Smooth muscle cell (in vitro differentiated cells): ENCODE results near the gene POMT2. TPM values are rescaled to one million over a fixed set of nuclear protein-coding genes. Genes with fewer than 3 reads are reported as not detected.

Experiments used
- microRNA counts: library from miRNA; unstranded; fragments of <30 nt; microRNA quantifications from one replicate; lab custom pipeline; 2016
- microRNA-seq: library from miRNA; unstranded; fragments of <30 nt; microRNA quantifications from one replicate; pipeline ENCODE4, GENCODE V29; 2016; ENCODE audit warnings: borderline number of aligned reads
- polyA plus RNA-seq: library from polyadenylated mRNA; unstranded; fragments of >200 nt; fragmentation: Nextera tagmentation; extraction: Ambion mirVana; gene quantifications from 2 replicates; pipeline ENCODE4 v1.2.1, GENCODE V29; 2016
- small RNA-seq: library from RNA; depleted of rRNA; stranded (forward); fragments of <200 nt; gene quantifications from one replicate; pipeline ENCODE3, GENCODE V24; 2014
- total RNA-seq: library from RNA; depleted of rRNA; stranded (reverse); fragments of >200 nt; gene quantifications from 2 replicates; pipeline ENCODE4 v1.2.3, GENCODE V29; 2014

Gene POMT2
- total and polyA plus RNA-seq, 2 experiments from 2014 or later: 15.9 to 39.8 TPM

MicroRNA genes within 50 kb of the gene (microRNA counts, 767-probe panel; counts per million panel counts)
- microRNA hsa-miR-1260a (lab: Ali Mortazavi, UCI): 8,174 counts per million, percentile 57 among the panel's probes with 10 or more counts

Small RNA genes within 50 kb of the gene (microRNA-seq; reads per million reads assigned to microRNA genes)
- gene MIR1260A: not detected

Small RNA genes within 50 kb of the gene (small RNA-seq; reads per million reads assigned to genes)
- not detected for gene MIR1260A

Other genes with a start within 250 kb of the POMT2 start
- 14.3 and 15.1 TPM in 2 replicates for gene CIPC, start 222.6 kb downstream of the POMT2 start, total RNA-seq
- gene CIPC, start 222.6 kb downstream of the POMT2 start, polyA plus RNA-seq: 3.6 and 5.6 TPM in 2 replicates
- gene ZDHHC22, start 179.1 kb downstream of the POMT2 start, total RNA-seq: not detected in 2 replicates
- not detected in 2 replicates for gene ZDHHC22, start 179.1 kb downstream of the POMT2 start, polyA plus RNA-seq
- gene TMEM63C, start 139.1 kb downstream of the POMT2 start, total RNA-seq: 4.3 and 10.4 TPM in 2 replicates
- gene TMEM63C, start 139.1 kb downstream of the POMT2 start, polyA plus RNA-seq: 7.7 and 8.7 TPM in 2 replicates
- gene NGB, start 49.7 kb downstream of the POMT2 start, total RNA-seq: not detected in 2 replicates
- not detected in 2 replicates for gene NGB, start 49.7 kb downstream of the POMT2 start, polyA plus RNA-seq
- 15.1 and 29.1 TPM in 2 replicates for gene GSTZ1, start 153 bp upstream of the POMT2 start, total RNA-seq
- 17.0 and 26.9 TPM in 2 replicates for gene GSTZ1, start 153 bp upstream of the POMT2 start, polyA plus RNA-seq
- gene TMED8, start 56.2 kb upstream of the POMT2 start, total RNA-seq: 12.2 and 16.0 TPM in 2 replicates
- gene TMED8, start 56.2 kb upstream of the POMT2 start, polyA plus RNA-seq: 3.9 and 4.5 TPM in 2 replicates
- gene SAMD15, start 56.5 kb upstream of the POMT2 start, total RNA-seq: 1.1 TPM in 2 replicates
- 0.49 TPM in 1 of 2 replicates, not detected in the other for gene SAMD15, start 56.5 kb upstream of the POMT2 start, polyA plus RNA-seq
- gene NOXRED1, start 102.6 kb upstream of the POMT2 start, total RNA-seq: 0.36 and 0.49 TPM in 2 replicates
- gene NOXRED1, start 102.6 kb upstream of the POMT2 start, polyA plus RNA-seq: 0.14 and 0.33 TPM in 2 replicates
- gene VIPAS39, start 136.7 kb upstream of the POMT2 start, total RNA-seq: 32.6 and 55.5 TPM in 2 replicates
- 12.3 and 19.7 TPM in 2 replicates for gene VIPAS39, start 136.7 kb upstream of the POMT2 start, polyA plus RNA-seq
- 57.6 and 88.5 TPM in 2 replicates for gene AHSA1, start 137.2 kb upstream of the POMT2 start, total RNA-seq
- 92.8 and 94.6 TPM in 2 replicates for gene AHSA1, start 137.2 kb upstream of the POMT2 start, polyA plus RNA-seq
- 2.1 and 2.7 TPM in 2 replicates for gene ISM2, start 177.9 kb upstream of the POMT2 start, total RNA-seq
- 0.57 and 0.78 TPM in 2 replicates for gene ISM2, start 177.9 kb upstream of the POMT2 start, polyA plus RNA-seq